ENCODE measurements around the gene E2F1.

Gene E2F1, protein sequence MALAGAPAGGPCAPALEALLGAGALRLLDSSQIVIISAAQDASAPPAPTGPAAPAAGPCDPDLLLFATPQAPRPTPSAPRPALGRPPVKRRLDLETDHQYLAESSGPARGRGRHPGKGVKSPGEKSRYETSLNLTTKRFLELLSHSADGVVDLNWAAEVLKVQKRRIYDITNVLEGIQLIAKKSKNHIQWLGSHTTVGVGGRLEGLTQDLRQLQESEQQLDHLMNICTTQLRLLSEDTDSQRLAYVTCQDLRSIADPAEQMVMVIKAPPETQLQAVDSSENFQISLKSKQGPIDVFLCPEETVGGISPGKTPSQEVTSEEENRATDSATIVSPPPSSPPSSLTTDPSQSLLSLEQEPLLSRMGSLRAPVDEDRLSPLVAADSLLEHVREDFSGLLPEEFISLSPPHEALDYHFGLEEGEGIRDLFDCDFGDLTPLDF

DNA sequence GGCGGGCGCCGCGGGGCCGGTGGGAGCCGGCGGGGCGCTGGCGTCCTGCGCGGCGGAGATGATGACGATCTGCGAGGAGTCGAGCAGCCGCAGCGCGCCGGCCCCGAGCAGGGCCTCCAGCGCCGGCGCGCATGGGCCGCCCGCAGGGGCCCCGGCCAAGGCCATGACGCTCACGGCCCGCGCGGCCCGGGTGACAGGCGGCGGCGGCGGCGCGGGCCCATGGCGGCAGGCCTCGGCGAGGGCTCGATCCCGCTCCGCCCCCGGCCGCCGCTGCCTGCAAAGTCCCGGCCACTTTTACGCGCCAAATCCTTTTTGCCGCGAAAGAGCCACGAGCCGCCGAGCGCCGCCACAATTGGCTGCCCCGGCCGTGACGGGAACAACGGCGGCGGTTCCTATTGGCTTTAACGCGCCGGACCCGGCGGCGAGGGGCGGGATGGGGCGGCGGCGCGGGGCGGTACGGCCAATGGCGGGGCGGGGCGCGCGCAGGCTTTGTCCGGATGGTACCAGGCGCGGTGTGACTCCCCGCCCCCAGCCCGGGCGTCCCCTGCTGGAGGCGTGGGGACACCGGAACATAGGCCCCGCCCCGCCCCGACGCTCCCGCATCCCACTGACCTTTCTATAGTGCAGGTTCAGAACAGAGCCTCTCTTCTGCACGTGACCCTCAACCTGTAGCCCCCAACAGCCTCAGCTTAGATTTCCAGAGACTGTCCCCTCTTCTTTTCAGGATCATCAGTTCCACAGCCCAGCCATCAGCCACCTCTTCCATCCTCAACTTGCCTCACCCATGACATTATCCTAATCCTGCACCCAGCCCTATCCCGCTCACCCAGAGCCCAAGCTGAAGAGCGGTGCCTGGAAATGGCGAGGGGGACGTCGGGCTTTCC is at the start of gene E2F1:
TSS of gene E2F1 (minus strand) at position 286 of the 884 bp plus-strand sequence. CDS start at position 165, 121 bp downstream.
- peak; percentile 40 for DNase-seq (ENCODE audit: low read depth, low spot score)

DNA sequence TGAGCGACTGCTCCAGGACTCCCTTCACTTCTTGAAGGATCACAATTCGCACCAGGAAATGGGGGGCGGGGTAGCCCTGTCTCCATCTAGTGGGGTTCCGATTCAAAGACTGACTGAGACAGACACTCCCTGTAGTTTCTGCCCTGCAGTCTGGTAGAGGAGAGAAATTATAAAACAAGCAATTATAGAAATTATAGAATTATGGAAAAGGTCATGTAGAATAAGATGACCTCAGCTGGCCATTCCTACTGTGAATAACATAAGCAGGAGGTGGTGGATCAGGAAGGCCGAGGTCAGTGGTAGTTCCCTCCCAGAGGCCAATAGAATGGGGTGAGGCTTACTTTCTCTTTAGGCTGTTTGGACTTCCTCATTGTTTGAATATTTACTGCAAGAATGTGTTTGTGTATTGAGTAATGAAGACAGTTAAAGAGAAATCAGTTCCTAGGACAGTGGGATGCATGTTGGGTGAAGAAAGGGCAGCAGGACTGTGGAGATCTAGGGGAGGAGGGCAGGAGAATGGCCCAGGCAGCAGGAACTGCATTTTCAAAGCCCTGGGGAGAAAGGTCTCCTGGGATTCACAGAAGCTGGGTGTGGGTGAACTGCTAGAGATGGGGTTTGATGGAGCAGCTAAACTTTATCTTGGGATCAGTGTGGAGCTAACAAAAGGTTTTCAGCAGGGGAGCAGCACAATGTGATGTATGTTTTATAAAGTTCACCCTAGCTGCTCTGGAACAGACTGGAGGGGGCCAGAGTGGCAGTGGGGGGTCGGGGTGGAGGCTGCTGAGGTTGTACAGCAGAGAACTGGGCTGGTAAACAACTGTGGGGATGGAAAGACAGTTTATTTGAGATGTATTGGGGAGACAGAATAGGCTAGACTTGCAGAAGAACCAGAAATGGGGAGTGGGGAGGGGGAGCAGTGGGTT is 47.7 kb upstream of the E2F1 start:
- DNase-seq (ENCODE audit: low read depth, low spot score), result peak; percentile 30

DNA sequence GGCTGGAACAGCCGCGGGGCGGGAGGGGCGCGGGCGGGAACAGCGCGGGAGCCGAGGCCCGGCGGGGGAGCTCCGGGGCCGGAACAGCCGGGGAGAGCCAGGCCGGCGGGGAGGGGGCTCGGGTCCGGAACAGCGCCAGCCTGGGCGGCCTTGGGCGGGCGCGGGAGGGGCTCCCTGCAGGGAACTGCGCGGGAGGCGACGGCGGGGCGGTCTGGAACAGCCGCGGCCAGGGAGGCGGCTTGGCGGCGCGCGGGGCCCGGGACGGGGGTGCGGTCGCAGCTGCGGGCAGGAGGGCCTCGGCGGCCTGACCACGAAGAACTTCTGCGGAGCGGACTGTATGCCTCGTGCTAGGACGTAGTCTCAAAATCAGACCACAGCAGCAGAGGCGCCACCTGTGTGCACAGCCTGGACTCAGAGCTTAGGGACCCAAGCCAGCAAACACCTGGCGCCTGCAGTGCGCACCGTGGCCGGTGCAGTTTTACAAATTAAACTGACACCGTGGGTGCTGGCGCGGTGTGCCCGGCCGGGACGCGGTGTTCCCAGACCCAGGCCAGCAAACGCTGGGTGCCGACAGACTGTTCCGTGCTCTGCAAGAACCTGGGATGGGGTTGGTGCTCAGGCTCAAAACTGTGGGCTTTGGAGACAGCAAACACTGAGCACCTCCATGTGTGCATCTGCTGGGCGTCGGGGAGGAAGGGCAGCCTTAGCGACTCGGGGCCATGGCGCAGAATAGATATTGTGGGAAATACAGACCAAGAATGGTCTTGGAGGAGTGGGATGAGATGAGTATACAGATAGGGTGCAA is 46.2 kb upstream of the E2F1 start:
- peak; percentile 25 for DNase-seq (ENCODE audit: low read depth, low spot score)

DNA sequence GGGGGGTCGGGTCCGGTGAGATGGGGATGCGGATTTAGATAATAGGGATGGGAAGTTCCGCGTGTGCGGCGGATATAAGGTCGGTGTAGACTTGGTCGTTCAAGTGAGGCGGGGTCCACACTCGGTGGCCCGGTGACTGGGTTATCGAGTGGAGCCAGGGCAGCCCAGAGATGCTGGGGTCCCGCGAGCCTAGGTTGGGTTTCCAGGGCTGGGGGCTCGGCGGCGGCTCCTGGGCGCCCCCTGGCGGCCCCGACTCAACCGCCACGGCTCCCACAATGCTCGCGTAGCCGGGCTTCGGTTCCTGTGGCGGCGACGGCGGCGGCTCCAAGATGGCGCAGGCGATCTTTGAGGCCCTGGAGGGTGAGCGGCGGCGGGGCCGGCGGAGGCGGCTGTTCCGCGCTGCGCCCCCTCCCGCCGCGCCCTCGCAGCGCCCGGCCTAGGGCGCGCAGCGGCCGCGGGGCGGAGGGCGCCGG is 45.5 kb upstream of the E2F1 start, which contains the start of gene ZNF341:
TSS of gene ZNF341 (plus strand) at position 304 of the 473 bp plus-strand sequence. CDS start at position 330, 26 bp downstream.
- no peak for DNase-seq (ENCODE audit: low read depth, low spot score)

DNA sequence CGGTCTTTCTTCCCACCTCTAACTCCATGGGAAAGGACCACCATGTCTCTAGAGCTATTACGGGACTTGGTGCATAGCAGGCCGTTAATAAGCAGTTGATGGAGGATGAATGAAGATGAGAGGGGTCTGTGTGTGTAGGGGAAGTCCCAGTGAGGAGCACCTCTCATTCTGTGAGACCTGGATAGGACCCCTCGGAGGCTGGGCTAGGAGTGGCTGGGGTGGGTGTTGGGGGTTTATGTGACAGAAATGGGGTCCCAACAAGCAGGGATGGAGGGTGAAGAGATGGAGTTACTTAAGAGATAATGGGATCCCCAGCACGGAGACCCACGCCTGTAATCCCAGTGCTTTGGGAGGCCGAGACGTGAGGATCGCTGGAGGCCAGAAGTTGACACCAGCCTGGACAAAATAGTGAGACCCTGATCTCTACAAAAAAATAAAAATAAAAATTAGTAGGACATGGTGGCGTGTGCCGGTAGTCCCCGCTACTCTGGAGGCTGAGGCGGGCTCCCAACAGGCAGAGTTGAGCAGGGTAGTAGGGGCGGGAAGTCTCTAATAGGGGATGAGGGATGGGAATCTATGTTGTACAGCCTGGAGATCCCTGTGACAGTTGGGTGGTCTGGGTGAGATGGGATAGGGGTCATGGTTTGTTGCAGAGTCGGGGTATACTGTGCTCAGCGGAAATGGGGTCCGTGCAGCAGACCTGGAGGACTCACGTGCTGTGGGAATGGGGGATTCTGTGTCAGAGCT is 44.9 kb upstream of the E2F1 start:
- DNase-seq (ENCODE audit: low read depth, low spot score), result no peak

DNA sequence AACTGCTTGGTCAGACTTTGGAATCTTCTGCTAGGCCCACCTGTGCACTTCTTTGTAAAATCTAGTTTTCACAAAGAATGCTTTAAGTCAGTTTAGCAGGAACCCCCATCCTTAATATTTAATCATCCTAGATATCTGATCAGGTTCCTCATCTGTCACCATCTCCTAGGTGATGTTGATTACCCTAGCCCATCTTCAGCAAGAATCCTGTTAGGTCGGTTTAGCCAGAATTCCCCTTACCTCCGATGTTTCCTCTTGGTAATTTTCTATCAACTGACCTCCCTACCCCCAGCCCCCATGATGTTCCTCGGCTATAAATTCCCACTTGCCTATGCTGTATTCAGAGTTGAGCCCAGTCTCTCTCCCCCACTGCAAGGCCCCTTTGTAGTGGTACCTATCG is 42.9 kb upstream of the E2F1 start:
- no peak for DNase-seq (ENCODE audit: low read depth, low spot score)

DNA sequence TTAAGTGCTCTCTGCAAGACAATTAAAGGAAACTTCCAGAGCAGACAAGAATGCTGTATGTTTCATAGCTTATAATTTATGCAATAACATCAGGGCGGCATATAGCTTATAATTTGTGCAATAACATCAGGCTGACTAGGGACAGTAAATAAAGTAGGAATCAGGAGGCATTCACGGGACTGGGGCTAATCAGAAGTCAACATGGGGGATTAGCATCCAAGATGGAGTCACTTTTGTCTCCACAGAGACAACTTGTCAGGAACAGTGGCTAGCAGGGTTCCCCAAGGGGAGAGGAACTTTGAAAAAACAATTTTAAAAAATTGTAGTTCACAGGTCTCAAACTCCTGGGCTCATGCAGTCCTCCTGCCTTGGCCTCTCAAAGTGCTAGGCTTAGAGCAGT is 42.3 kb upstream of the E2F1 start:
- DNase-seq (ENCODE audit: low read depth, low spot score), result no peak

DNA sequence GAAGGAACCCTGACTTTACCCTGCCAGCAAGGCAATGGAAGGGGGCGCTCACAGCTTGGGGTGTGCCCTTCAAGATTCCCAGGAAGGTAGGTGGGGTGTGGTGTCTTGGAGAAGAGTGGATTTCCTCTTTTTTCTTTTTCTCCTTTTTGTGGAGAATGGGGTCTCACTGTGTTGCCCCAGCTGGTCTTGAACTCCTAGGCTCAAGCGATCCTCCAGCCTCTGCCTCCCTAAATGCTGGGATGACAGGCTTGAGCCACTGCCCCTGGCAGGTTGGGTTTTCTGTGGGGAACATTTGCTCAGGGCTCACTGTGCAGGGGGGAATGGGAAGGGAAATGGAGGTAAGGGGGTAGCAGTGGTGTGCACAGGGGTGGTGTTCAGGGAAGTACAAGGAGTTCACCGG is 41.6 kb upstream of the E2F1 start:
- DNase-seq (ENCODE audit: low read depth, low spot score), result no peak

DNA sequence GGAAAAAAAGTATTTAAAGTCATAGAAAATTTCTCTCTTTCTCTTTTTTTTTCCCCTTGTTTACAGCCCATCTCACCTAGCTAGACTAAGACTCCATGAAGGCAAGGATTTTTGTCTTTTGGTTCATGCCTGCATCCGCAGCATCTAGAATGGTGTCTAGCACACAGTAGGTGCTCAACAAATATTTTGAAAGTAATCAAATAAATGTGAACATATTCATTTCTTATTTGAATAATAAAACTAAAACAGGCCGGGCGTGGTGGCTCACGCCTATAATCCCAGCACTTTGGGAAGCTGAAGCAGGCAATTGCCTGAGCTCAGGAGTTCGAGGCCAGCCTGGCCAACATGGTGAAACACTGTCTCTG is 40.9 kb upstream of the E2F1 start:
- DNase-seq (ENCODE audit: low read depth, low spot score), result no peak

DNA sequence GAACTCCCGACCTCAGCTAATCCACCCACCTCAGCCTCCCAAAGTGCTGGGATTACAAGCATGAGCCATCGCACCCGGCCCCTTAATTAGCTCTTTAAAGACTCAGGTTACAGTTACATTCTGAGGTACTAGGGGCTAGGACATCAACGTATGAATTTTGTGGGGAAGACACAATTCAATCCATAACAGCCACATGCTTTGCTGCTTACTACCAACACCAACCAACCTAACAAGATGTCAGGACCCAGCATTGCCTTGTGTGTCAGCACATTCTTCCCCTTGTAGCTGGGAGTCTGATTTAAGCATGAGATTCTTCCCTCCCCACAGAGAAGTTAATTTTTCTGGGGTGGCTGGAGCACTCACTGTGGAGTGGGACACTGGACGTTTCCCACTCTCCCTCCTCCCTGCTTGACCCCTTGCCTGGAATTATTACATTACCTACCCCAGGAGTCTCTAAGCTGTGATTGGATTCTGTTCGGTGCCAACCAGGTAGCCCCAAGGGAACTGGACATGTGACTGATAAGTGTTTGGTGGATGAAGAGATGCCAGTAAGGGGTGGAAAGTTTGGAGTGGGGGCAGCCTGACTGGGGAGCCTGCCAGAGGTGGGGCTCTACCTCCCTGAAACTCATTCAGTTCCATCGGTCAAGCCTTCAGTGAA is 39.6 kb upstream of the E2F1 start:
- DNase-seq (ENCODE audit: low read depth, low spot score), result no peak

DNA sequence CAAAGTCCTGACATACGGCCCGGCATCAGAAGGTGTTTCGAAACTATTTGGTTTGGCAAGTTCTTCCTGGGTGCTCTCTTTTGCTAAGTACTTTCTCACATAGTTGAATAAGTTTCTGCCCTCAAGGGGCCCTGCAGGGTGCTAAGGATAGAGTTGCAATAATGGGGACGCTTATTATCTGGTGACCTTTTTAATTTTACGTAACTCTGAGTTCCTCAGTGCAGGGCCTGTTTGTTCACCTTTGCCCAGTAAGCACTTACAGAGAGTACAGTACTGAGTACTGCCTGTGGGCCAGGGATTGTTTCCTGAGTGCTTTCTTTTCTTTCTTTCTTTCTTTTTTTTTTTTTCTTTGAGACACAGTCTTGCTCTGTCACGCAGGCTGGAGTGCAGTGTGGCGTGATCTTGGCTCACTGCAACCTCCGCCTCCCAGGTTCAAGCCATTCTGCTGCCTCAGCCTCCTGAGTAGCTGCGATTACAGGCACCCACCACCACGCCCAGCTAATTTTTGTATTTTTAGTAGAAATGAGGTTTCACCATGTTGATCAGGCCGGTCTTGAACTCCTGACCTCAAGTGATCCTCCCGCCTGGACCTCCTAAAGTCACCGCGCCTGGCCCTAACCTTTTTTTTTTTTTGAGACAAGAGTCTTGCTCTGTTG is 38.4 kb upstream of the E2F1 start:
- DNase-seq (ENCODE audit: low read depth, low spot score), result no peak

DNA sequence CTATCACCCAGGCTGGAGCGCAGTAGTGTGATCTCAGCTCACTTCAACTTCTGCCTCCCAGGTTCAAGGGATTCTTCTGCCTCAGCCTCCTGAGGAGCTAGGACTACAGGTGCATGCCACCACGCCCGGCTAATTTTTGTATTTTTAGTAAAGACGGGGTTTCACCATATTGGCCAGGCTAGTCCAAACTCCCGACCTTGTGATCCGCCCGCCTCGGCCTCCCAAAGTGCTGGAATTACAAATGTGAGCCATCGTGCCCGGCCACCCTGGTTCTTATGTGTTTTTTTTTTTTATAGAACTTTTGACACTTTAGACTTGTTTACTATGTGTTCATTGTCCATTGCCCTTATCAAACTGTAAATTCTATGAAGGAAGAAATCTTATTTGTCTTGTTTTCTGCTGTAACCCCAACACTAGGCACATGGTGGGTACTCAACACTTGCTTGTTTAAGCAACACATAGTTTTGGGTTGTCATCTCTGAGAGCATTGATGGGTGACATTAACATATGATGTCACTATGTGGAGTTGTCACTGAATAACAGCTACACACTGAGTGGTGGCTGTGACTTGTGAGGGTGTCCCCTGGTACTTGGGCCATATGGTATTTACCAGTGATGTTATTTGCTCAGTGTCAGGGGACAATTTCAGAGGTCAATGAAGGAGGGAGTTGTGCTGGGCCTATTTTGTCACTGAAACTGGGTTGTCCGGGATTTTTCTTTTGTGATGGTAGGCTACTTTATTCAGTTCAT is 35.4 kb upstream of the E2F1 start:
- DNase-seq (ENCODE audit: low read depth, low spot score), result no peak

DNA sequence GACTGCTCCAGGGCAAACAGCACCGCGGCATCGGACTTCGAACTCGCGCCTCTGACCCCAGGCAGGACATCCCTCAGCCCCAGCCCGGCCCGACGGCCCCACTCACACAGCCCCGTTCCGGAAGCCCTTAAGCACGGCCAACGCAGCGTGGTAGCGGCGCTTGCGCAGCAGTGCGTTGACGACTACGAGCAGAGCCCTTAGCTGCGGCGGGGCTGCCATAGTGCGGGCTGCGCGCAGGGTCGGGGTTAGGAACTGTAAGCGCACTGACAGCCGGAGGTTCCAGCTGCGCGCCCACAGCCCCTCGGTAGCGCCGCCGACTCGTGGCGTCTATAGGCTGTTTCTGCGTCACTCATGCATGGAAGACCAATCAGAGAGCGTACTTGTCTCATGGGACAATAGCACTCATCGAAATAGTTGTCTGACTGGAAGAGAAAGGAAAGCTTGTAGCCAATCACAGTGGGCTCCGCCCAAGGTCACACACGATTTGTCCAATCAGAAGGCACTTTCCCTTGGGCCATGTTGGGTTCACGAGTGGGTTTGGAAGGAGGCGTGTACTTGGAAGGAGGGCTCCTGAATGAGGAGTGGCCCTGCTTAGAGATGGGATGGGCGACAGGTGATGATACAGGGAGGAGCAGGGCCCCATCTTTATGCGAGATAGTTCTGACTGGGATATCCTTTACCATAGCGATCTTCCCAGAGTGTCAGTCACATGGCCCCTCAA is 34.0 kb upstream of the E2F1 start, which contains the start of gene PXMP4:
TSS of gene PXMP4 (minus strand) at position 322 of the 721 bp plus-strand sequence. CDS start at position 219, 103 bp downstream.
- peak; percentile 93 for DNase-seq (ENCODE audit: low read depth, low spot score)

DNA sequence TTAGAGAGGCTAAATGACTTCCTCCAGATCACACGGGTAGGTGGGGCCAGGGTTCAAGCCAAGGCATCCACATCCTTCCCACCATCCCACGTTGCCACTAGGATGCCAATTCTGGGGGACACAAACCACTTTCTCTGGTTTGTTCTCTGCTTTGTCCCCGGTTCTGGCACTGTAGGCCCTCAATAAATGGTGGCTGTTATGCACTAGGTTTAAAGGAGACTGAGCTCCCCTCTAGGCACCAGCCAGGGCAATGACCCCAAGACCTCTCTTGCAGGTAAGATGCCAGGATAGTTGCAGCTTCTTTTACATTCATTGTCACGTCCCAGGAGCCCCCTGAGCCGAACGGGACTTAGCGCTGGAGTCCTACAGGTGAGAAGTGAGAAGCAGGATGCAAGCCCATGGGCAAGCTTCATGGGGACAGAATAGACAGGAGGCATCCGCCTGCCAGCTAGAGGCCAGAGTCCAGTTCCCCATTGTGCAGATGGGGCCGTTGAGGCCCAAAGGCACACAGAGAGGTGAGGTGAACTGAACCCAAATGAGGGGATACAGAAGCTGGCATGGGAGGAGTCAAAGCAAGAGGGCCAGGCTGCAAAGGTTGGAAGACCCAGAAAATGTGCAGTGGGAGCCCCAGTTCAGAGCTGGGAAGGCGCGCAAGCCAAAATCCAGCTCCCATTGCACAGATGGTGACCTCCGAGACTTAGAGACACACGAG is 33.2 kb upstream of the E2F1 start:
- no peak for DNase-seq (ENCODE audit: low read depth, low spot score)

DNA sequence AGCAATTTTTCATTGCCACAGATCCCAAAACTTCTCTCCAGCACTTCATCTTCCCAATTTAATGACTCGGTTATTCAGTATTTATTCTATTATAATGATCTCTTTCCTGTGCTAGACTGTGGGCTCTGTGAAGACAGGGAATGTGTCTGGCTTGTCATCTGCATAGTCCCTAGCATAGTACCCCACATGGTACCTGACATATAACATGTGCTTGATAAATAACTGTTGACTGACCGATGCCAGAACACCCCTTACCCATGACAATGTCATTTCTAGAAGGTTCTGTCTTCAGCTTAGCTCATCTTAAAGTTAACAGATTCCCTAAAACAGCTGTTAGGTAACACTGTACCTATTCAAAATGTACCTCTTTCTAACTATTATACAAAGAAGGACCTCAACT is 30.3 kb upstream of the E2F1 start:
- no peak for DNase-seq (ENCODE audit: low read depth, low spot score)

DNA sequence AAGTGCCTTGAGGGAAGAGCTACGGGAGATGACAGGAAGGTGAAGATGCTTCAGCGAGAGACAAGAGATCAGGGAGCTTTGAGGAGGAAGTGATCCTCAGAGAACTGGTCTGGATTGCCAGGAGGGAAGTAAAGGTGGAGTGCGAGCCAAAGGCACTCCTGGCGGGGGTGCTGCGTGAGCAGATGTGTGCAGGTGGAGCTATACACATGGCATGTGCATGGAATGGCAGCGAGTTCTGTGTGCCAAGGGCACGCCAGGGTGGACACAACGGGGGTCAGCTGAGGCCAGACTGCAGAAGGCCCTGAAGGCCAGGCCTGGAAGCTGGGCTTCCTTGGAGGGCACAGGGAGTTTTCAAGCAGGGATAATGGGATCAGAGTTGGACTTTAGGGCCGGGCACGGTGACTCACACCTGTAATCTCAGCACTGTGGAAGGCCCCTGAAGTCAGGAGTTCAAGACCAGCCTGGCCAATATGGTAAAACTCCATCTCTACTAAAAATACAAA is 27.7 kb upstream of the E2F1 start:
- no peak for DNase-seq (ENCODE audit: low read depth, low spot score)

DNA sequence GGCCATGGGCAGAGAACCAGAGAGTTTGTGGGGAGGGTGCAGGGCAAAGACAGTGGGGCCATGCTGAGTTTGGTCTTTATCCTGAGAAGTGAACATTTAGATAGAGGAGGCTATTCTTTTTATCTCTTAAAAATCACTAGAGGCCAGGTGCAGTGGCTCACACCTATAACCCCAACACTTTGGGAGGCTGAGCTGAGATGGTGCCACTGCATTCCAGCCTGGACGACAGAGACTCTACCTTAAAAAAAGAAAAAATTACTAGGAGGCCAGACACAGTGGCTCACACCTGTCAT is 25.2 kb upstream of the E2F1 start:
- DNase-seq (ENCODE audit: low read depth, low spot score), result no peak
